ENCODE data around the gene PTPRO. TPM values are rescaled to one million over a fixed set of nuclear protein-coding genes. Genes with fewer than 3 reads are reported as not detected.

PTPRO gene
- polyA plus RNA-seq, 2 of the 4 experiments (the other 2 are of a cell fraction): 0.04 TPM; not detected in 1

DNA sequence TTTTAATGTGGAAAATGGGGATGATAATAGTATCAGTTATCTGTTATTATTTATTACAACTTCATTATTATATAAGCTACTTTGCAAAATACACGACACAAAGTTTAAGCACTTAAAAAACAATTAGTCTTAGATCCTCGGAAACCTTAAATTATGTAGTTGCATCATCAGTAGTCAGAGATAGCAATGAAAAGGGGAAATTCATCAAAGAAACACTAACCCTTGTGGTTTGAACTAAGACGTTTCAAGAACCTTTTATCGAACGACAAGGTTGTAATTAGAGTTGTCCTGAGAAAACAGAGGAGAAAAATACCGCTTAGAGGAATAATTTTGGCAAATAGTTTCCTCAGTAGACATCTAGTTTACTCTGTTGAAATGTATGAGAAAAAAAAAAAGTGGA, 198.5 kb downstream of the PTPRO start:
- TF ChIP-seq CBX2 (IDR thresholded peaks at IDR 0.05; ENCODE audit: borderline replicate concordance, low read depth): no peak
- TF ChIP-seq, protein P1, sequence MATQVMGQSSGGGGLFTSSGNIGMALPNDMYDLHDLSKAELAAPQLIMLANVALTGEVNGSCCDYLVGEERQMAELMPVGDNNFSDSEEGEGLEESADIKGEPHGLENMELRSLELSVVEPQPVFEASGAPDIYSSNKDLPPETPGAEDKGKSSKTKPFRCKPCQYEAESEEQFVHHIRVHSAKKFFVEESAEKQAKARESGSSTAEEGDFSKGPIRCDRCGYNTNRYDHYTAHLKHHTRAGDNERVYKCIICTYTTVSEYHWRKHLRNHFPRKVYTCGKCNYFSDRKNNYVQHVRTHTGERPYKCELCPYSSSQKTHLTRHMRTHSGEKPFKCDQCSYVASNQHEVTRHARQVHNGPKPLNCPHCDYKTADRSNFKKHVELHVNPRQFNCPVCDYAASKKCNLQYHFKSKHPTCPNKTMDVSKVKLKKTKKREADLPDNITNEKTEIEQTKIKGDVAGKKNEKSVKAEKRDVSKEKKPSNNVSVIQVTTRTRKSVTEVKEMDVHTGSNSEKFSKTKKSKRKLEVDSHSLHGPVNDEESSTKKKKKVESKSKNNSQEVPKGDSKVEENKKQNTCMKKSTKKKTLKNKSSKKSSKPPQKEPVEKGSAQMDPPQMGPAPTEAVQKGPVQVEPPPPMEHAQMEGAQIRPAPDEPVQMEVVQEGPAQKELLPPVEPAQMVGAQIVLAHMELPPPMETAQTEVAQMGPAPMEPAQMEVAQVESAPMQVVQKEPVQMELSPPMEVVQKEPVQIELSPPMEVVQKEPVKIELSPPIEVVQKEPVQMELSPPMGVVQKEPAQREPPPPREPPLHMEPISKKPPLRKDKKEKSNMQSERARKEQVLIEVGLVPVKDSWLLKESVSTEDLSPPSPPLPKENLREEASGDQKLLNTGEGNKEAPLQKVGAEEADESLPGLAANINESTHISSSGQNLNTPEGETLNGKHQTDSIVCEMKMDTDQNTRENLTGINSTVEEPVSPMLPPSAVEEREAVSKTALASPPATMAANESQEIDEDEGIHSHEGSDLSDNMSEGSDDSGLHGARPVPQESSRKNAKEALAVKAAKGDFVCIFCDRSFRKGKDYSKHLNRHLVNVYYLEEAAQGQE (IDR thresholded peaks at IDR 0.05): no peak
- TF ChIP-seq TP53 (CRISPR knock-in tag; IDR thresholded peaks at IDR 0.05): no peak
- no peak for TF ChIP-seq HEYL (CRISPR knock-in tag; IDR thresholded peaks at IDR 0.05)
- TF ChIP-seq EP300 (IDR thresholded peaks at IDR 0.05): no peak
- no peak for TF ChIP-seq ZFP36 (IDR thresholded peaks at IDR 0.05; ENCODE audit: borderline replicate concordance, partially characterized antibody)
- no peak for TF ChIP-seq RFX5 (IDR thresholded peaks at IDR 0.05)
- TF ChIP-seq, protein P2, sequence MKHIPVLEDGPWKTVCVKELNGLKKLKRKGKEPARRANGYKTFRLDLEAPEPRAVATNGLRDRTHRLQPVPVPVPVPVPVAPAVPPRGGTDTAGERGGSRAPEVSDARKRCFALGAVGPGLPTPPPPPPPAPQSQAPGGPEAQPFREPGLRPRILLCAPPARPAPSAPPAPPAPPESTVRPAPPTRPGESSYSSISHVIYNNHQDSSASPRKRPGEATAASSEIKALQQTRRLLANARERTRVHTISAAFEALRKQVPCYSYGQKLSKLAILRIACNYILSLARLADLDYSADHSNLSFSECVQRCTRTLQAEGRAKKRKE (CRISPR knock-in tag; IDR thresholded peaks at IDR 0.05; ENCODE audit: low read depth): no peak
- no peak for TF ChIP-seq POLR2AphosphoS2 (conservative IDR thresholded peaks at IDR 0.05; ENCODE audit: low read length)
- no peak for TF ChIP-seq MAFK (IDR thresholded peaks at IDR 0.05; ENCODE audit: partially characterized antibody)
- TF ChIP-seq, protein P3, sequence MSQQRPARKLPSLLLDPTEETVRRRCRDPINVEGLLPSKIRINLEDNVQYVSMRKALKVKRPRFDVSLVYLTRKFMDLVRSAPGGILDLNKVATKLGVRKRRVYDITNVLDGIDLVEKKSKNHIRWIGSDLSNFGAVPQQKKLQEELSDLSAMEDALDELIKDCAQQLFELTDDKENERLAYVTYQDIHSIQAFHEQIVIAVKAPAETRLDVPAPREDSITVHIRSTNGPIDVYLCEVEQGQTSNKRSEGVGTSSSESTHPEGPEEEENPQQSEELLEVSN (IDR thresholded peaks at IDR 0.05; ENCODE audit: borderline replicate concordance, low read depth): no peak
- TF ChIP-seq RAD21 (conservative IDR thresholded peaks at IDR 0.05 in 1 of 2, IDR thresholded peaks at IDR 0.05 in 1 of 2): no peak
- no peak for TF ChIP-seq NFE2L2 (conservative IDR thresholded peaks at IDR 0.05; ENCODE audit: low read length)
- TF ChIP-seq, protein P4, sequence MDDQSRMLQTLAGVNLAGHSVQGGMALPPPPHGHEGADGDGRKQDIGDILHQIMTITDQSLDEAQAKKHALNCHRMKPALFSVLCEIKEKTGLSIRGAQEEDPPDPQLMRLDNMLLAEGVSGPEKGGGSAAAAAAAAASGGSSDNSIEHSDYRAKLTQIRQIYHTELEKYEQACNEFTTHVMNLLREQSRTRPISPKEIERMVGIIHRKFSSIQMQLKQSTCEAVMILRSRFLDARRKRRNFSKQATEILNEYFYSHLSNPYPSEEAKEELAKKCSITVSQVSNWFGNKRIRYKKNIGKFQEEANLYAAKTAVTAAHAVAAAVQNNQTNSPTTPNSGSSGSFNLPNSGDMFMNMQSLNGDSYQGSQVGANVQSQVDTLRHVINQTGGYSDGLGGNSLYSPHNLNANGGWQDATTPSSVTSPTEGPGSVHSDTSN (IDR thresholded peaks at IDR 0.05): no peak
- no peak for TF ChIP-seq TFCP2L1 (CRISPR knock-in tag; IDR thresholded peaks at IDR 0.05)
- TF ChIP-seq KDM1A (IDR thresholded peaks at IDR 0.05; ENCODE audit: low read depth): no peak
- TF ChIP-seq HOXA7 (CRISPR knock-in tag; IDR thresholded peaks at IDR 0.05): no peak
- CTCF ChIA-PET: interaction anchor here (0.8 to 4.8 kb wide), 4 partner anchors 203 to 371 kb away, joined by 3 to 16 read pairs (median 3); no protein-coding TSS in a partner anchor
- WGBS (ENCODE audit: missing lambda C conversion rate): 37% methylated on average over 6 of the region's 6 CpGs
- H3K4me1 ChIP-seq: no peaks in the 10 kb centered on the region
- POLR2A ChIA-PET: no interaction called here
- H3K27ac ChIP-seq: no peak overlapping the region
- FAIRE-seq (peak; percentile 83), ATAC-seq (no peak), DNase-seq (ENCODE audit: low read depth in 1 of 2, low spot score in 1 of 2) (no peak)
- H3K4me3 ChIP-seq: no peak overlapping the region
- no peaks in the 10 kb centered on the region for H3K9me3 ChIP-seq
- H3K4me2 ChIP-seq: no peak overlapping the region

DNA sequence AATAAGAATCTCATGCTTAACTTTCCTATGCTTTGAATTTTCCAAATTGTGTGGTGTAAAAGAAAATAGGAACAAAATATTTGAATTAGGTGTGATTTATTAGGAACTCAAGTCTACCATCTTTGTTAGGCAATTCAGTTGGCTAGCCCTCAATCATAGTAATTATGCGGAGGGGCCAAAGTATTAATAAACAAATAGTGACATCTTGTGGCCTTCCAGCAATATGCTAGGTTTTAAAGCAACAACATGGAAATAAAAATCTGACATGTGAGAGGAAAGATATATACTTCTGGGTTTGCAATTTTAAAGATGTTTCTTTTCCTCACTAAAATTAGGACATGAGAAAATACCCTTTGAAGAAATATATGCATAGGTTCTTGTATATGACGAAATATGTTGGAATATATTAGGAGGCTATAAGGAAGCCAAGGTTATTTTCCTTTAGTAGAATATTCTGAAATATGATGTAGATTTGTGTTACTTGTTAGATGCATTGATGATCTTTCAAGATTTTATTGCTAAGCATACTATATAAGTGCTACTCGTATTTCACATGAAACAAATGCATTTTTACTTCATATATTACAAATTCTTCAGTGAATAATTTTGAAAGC, 200.4 kb downstream of the PTPRO start:
- peak; percentile 21 to 54 for DNase-seq (ENCODE audit: low read depth in 1 of 2, low spot score in 1 of 2)
- no peak overlapping the region for H3K4me3 ChIP-seq
- peak; percentile 67 for FAIRE-seq
- H3K9me3 ChIP-seq: no peaks in the 10 kb centered on the region
- ChIA-PET POLR2A (no interaction called here), CTCF (interaction anchor here (0.6 to 7.3 kb wide), 14 partner anchors 8 to 334 kb away, joined by 3 to 55 read pairs (median 5); partner anchors contain the start of gene RERG)
- 1% methylated on average over 3 of the region's 3 CpGs for WGBS (ENCODE audit: missing lambda C conversion rate)
- no peak overlapping the region for H3K4me2 ChIP-seq
- TF ChIP-seq RAD21 (conservative IDR thresholded peaks at IDR 0.05 in 1 of 2, IDR thresholded peaks at IDR 0.05 in 1 of 2) (peak; percentile 90 to 91), MAZ (IDR thresholded peaks at IDR 0.05; ENCODE audit: borderline replicate concordance, low read depth, low read length) (no peak), CEBPB (IDR thresholded peaks at IDR 0.05) (peak; percentile 16 to 46; a peak in 2 of 4 replicates), SMC3 (IDR thresholded peaks at IDR 0.05) (peak; percentile 83)
- TF ChIP-seq, protein P5, sequence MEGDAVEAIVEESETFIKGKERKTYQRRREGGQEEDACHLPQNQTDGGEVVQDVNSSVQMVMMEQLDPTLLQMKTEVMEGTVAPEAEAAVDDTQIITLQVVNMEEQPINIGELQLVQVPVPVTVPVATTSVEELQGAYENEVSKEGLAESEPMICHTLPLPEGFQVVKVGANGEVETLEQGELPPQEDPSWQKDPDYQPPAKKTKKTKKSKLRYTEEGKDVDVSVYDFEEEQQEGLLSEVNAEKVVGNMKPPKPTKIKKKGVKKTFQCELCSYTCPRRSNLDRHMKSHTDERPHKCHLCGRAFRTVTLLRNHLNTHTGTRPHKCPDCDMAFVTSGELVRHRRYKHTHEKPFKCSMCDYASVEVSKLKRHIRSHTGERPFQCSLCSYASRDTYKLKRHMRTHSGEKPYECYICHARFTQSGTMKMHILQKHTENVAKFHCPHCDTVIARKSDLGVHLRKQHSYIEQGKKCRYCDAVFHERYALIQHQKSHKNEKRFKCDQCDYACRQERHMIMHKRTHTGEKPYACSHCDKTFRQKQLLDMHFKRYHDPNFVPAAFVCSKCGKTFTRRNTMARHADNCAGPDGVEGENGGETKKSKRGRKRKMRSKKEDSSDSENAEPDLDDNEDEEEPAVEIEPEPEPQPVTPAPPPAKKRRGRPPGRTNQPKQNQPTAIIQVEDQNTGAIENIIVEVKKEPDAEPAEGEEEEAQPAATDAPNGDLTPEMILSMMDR (IDR thresholded peaks at IDR 0.05): peak; percentile 89
- H3K4me1 ChIP-seq: peaks cover 5% of the 10 kb centered on the region; the same call in 2 of the 3 replicates
- peak; percentile 57 to 66; a peak in 3 of 6 replicates for ATAC-seq
- no peak overlapping the region for H3K27ac ChIP-seq

Measured in A549 (cell line).